IMR-90 (cell line): Measurements from ENCODE around the gene CLCA2. TPM values are rescaled to one million over a fixed set of nuclear protein-coding genes. Genes with fewer than 3 reads are reported as not detected.

ENCODE experiments used
- ATAC-seq: fragments of 200-7000 bp; cut with Tn5 transposase; 2 replicates; pipeline ENCODE4 v1.9.1; 2020; ENCODE audit warnings: low read depth, mild to moderate bottlenecking, moderate library complexity
- BruUV-seq: library from RNA; stranded (reverse); fragments of 400-500 nt; replicated peaks from 2 replicates; lab custom pipeline; 2021; lab: Mats Ljungman, UMichigan
- CTCF ChIA-PET: fragments of 300-600 bp; formaldehyde crosslinking; extraction: SDS; loops from one replicate; lab custom pipeline; 2021; ENCODE audit warnings: antibody characterized with exemption; lab: Yijun Ruan, JAX
- POLR2A ChIA-PET: fragments of 300-600 bp; sonication (Branson Sonifier 250); formaldehyde crosslinking; loops from one replicate; lab custom pipeline; 2022; ENCODE audit warnings: antibody characterized with exemption; ENCODE audit not compliant: unreplicated experiment; lab: Charles Lee
- DNase-seq: peaks from one replicate; pipeline ENCODE4 v3.0.0; 2013
- H2AFZ ChIP-seq: replicated peaks from 2 replicates; pipeline ENCODE3; 2013; ENCODE audit warnings: low read length, mild to moderate bottlenecking; ENCODE audit not compliant: poor library complexity
- H2AK5ac ChIP-seq: 2 replicates; pipeline ENCODE4 v1.6.1; 2013; ENCODE audit warnings: low read depth, low read length, inconsistent platforms
- H2AK9ac ChIP-seq: replicated peaks from 2 replicates; pipeline ENCODE3; 2013; ENCODE audit warnings: mild to moderate bottlenecking, low read depth, low read length, moderate library complexity; ENCODE audit not compliant: poor library complexity
- H2BK120ac ChIP-seq: 2 replicates; pipeline ENCODE4 v1.6.1; 2013; ENCODE audit warnings: low read depth, low read length, inconsistent platforms
- H2BK15ac ChIP-seq: 3 replicates; pipeline ENCODE4 v1.6.1; 2013; ENCODE audit warnings: low read depth, low read length, inconsistent platforms
- H2BK20ac ChIP-seq: 2 replicates; pipeline ENCODE4 v1.6.1; 2013; ENCODE audit warnings: low read depth, mild to moderate bottlenecking, inconsistent platforms, low read length, moderate library complexity
- H2BK5ac ChIP-seq: 2 replicates; pipeline ENCODE4 v1.6.1; 2013; ENCODE audit warnings: mild to moderate bottlenecking, low read depth, low read length, inconsistent platforms; ENCODE audit not compliant: poor library complexity, severe bottlenecking
- H3K14ac ChIP-seq: replicated peaks from 2 replicates; pipeline ENCODE4 v1.6.1; 2013; ENCODE audit warnings: low read depth, low read length, inconsistent platforms
- H3K18ac ChIP-seq: 2 replicates; pipeline ENCODE4 v1.6.1; 2013; ENCODE audit warnings: low read depth, low read length, control low read depth
- H3K23ac ChIP-seq: 2 replicates; pipeline ENCODE4 v1.6.1; 2013; ENCODE audit warnings: low read depth, low read length, inconsistent platforms
- H3K27ac ChIP-seq: 2 replicates; pipeline ENCODE4 v1.5.1; 2013; ENCODE audit warnings: mild to moderate bottlenecking, control low read depth, low read length; ENCODE audit not compliant: insufficient read depth
- H3K27me3 ChIP-seq: 2 replicates; pipeline ENCODE4 v1.6.1; 2013; ENCODE audit warnings: low read length; ENCODE audit not compliant: control insufficient read depth, insufficient read depth
- H3K36me3 ChIP-seq: 2 replicates; pipeline ENCODE4 v1.6.1; 2013; ENCODE audit warnings: low read length, mixed read lengths; ENCODE audit not compliant: control insufficient read depth, insufficient read depth
- H3K4ac ChIP-seq: 2 replicates; pipeline ENCODE4 v1.6.1; 2013; ENCODE audit warnings: low read depth, low read length, inconsistent platforms
- H3K4me1 ChIP-seq: 2 replicates; pipeline ENCODE4 v1.6.1; 2013; ENCODE audit warnings: low read length, mixed read lengths; ENCODE audit not compliant: control insufficient read depth, insufficient read depth
- H3K4me2 ChIP-seq: 2 replicates; pipeline ENCODE4 v1.6.1; 2013; ENCODE audit warnings: low read depth, mild to moderate bottlenecking, control low read depth, low read length, moderate library complexity
- H3K4me3 ChIP-seq: 2 replicates; pipeline ENCODE4 v1.5.1; 2013; ENCODE audit warnings: low read depth, mild to moderate bottlenecking, control low read depth, low read length, moderate library complexity; ENCODE audit not compliant: insufficient read depth
- H3K56ac ChIP-seq: 2 replicates; pipeline ENCODE4 v1.6.1; 2013; ENCODE audit warnings: low read length, inconsistent platforms; ENCODE audit not compliant: insufficient read depth; ENCODE audit errors: extremely low read depth
- H3K79me1 ChIP-seq, 2 experiments: 2 replicates each; pipeline ENCODE4 v1.6.1; 2013; ENCODE audit warnings: low read length in 2 of 2, inconsistent platforms in 1 of 2, low read depth in 1 of 2
- H3K9ac ChIP-seq: 2 replicates; pipeline ENCODE4 v1.6.1; 2013; ENCODE audit warnings: low read depth, low read length, control low read depth
- H3K9me1 ChIP-seq: 2 replicates; pipeline ENCODE4 v1.6.1; 2013; ENCODE audit warnings: low read length, inconsistent platforms; ENCODE audit not compliant: insufficient read depth
- H3K9me3 ChIP-seq: 2 replicates; pipeline ENCODE4 v1.6.1; 2013; ENCODE audit warnings: low read length; ENCODE audit not compliant: control insufficient read depth, insufficient read depth
- H4K20me1 ChIP-seq: 2 replicates; pipeline ENCODE4 v1.6.1; 2013; ENCODE audit warnings: low read length, inconsistent platforms; ENCODE audit not compliant: insufficient read depth
- H4K5ac ChIP-seq: 2 replicates; pipeline ENCODE4 v1.6.1; 2013; ENCODE audit warnings: mild to moderate bottlenecking, low read depth, low read length, control low read depth
- H4K8ac ChIP-seq, 2 experiments: 2 replicates each; pipeline ENCODE4 v1.6.1; 2013; ENCODE audit warnings: low read depth in 2 of 2, low read length in 2 of 2, control low read depth in 1 of 2, inconsistent platforms in 1 of 2
- H4K91ac ChIP-seq: 2 replicates; pipeline ENCODE4 v1.6.1; 2013; ENCODE audit warnings: low read depth, low read length, inconsistent platforms; ENCODE audit not compliant: insufficient read depth
- CEBPB ChIP-seq: IDR thresholded peaks from 2 replicates; pipeline ENCODE4 v1.6.1; 2012; ENCODE audit warnings: low read depth, low read length, improper control_type of control experiment
- CTCF ChIP-seq: conservative IDR thresholded peaks from 2 replicates; pipeline ENCODE4 v1.5.1; 2012; ENCODE audit warnings: mild to moderate bottlenecking, low read depth, low read length, improper control_type of control experiment
- MAFK ChIP-seq: IDR thresholded peaks from 2 replicates; pipeline ENCODE4 v1.6.1; 2012; ENCODE audit warnings: low read depth, low read length, improper control_type of control experiment
- MAZ ChIP-seq: IDR thresholded peaks from 2 replicates; pipeline ENCODE4 v1.6.1; 2012; ENCODE audit warnings: low read depth, mild to moderate bottlenecking, low read length, improper control_type of control experiment, moderate library complexity, borderline replicate concordance
- MXI1 ChIP-seq: IDR thresholded peaks from 2 replicates; pipeline ENCODE4 v1.6.1; 2012; ENCODE audit warnings: low read depth, mild to moderate bottlenecking, low read length, moderate library complexity, borderline replicate concordance
- RAD21 ChIP-seq: IDR thresholded peaks from 2 replicates; pipeline ENCODE4 v1.6.1; 2012; ENCODE audit warnings: low read length, improper control_type of control experiment
- RCOR1 ChIP-seq: IDR thresholded peaks from 2 replicates; pipeline ENCODE4 v1.6.1; 2012; ENCODE audit warnings: mild to moderate bottlenecking, low read length, improper control_type of control experiment; ENCODE audit not compliant: insufficient replicate concordance
- RFX5 ChIP-seq: IDR thresholded peaks from 2 replicates; pipeline ENCODE4 v1.8.0; 2012; ENCODE audit warnings: low read depth, mild to moderate bottlenecking, low read length, moderate library complexity
- USF2 ChIP-seq: fragments of 150-350 bp; IDR thresholded peaks from 2 replicates; pipeline ENCODE4 v1.6.1; 2017; ENCODE audit warnings: mild to moderate bottlenecking, antibody characterized with exemption, low read length, low read depth
- WGBS, 2 experiments: methylation state at CpG; one replicate each; pipeline versions ENCODE4 v1.1.5 to v1.1.7; 2013; ENCODE audit warnings: missing lambda C conversion rate in 2 of 2; ENCODE audit not compliant: insufficient read length in 1 of 2; ENCODE audit errors: extremely low coverage in 2 of 2; 5-methylcytosine and 5-hydroxymethylcytosine counted together
- dilution Hi-C: fragments of 300-500 bp; cut with HindIII; formaldehyde crosslinking; loops from one replicate; pipeline ENCODE4 v1.14.3; 2018; ENCODE audit warnings: low sequenced_read_pairs; ENCODE audit not compliant: unreplicated experiment
- in situ Hi-C: fragments of 300-500 bp; cut with MboI; formaldehyde crosslinking; loops from 3 replicates; pipeline ENCODE4 v1.14.3; 2019; ENCODE audit warnings: low sequenced_read_pairs, inconsistent platforms, mixed read lengths
- intact Hi-C: fragments of 100-400 bp; cut with micrococcal nuclease; formaldehyde crosslinking; loops from 2 replicates; pipeline ENCODE4 v1.10.0; 2022
- polyA plus RNA-seq, 3 experiments: library from polyadenylated mRNA; depleted of rRNA; stranded (reverse); fragments of >200 nt; gene quantifications; 2 replicates each; pipeline ENCODE4 v1.2.3, GENCODE V29; 2012; ENCODE audit warnings: low replicate concordance in 1 of 3
- total RNA-seq: library from RNA; depleted of rRNA; stranded (reverse); fragments of >200 nt; gene quantifications from 2 replicates; pipeline ENCODE4 v1.2.3, GENCODE V29; 2012

The CLCA2 gene
- total and polyA plus RNA-seq, 2 of the 4 experiments (the other 2 are of a cell fraction), result 0.09 to 0.18 TPM

GRCh38 chr1:86478416-86479156 is 54.6 kb downstream of the CLCA2 start:
- Histone ChIP-seq H2BK20ac (no peak overlapping the region), H3K4ac (no peak overlapping the region), H3K56ac (no peak overlapping the region), H3K36me3 (no peaks in the 10 kb centered on the region), H2BK15ac (no peak overlapping the region), H3K9me1 (no peaks in the 10 kb centered on the region), H3K4me1 (no peaks in the 10 kb centered on the region), H2BK5ac (no peak overlapping the region), H4K20me1 (no peaks in the 10 kb centered on the region), H3K9ac (no peak overlapping the region), H3K23ac (no peak overlapping the region), H3K27me3 (peaks cover 1% of the 10 kb centered on the region; the same call in 1 of the 2 replicates), H2AK9ac (no peak overlapping the region), H3K27ac (no peak overlapping the region), H2BK120ac (no peak overlapping the region), H3K4me3 (no peak overlapping the region), H3K9me3 (no peaks in the 10 kb centered on the region), H3K79me1 (no peaks in the 10 kb centered on the region), H4K8ac (no peak overlapping the region), H2AFZ (no peak overlapping the region), H3K14ac (no peak overlapping the region), H3K18ac (no peak overlapping the region), H3K4me2 (no peak overlapping the region), H2AK5ac (no peak overlapping the region), H4K5ac (no peak overlapping the region), H4K91ac (no peak overlapping the region)
- dilution Hi-C loops, result no loop called here
- no peak for DNase-seq
- TF ChIP-seq MAZ (no peak), CEBPB (no peak), RAD21 (no peak), RFX5 (no peak), RCOR1 (no peak), MAFK (no peak), USF2 (no peak), MXI1 (no peak), CTCF (no peak)
- WGBS, 2 experiments, result 20% methylated on average over 1 of the region's 5 CpGs; no CpG with 5 or more reads in 1 of the 2 experiments
- intact Hi-C loops, result loop anchor here (10.0 kb wide), 2 partner anchors 486 to 606 kb away; no protein-coding TSS in a partner anchor
- ATAC-seq, result no peak
- in situ Hi-C loops, result loop anchor here (25.0 kb wide), 1 partner anchor 609 kb away; no protein-coding TSS in a partner anchor
- CTCF ChIA-PET, result no interaction called here
- BruUV-seq, result no TSS peak
- POLR2A ChIA-PET, result no interaction called here
